Fibroblast of the aortic adventitia (primary cell): ENCODE data around the gene PITPNM3. TPM values are rescaled to one million over a fixed set of nuclear protein-coding genes. Genes with fewer than 3 reads are reported as not detected.

Experiments used
- DNase-seq: peaks from one replicate; pipeline ENCODE4 v3.0.0-alpha.2; 2010; ENCODE audit warnings: low read depth
- H3K4me3 ChIP-seq: 2 replicates; pipeline ENCODE4 v1.5.1; 2011; ENCODE audit warnings: low read depth, mild to moderate bottlenecking, control low read depth, low read length, moderate library complexity
- CTCF ChIP-seq: IDR thresholded peaks from 2 replicates; pipeline ENCODE4 v1.5.1; 2011; ENCODE audit warnings: mild to moderate bottlenecking, low read length, control low read depth, inconsistent platforms; ENCODE audit not compliant: insufficient read depth
- total RNA-seq: library from RNA; depleted of rRNA; stranded (reverse); fragments of >200 nt; gene quantifications from 2 replicates; pipeline ENCODE4 v1.2.3, GENCODE V29; 2012; ENCODE audit warnings: low replicate concordance

Gene PITPNM3
- total RNA-seq, 1 donor, result 1.3 TPM

DNA sequence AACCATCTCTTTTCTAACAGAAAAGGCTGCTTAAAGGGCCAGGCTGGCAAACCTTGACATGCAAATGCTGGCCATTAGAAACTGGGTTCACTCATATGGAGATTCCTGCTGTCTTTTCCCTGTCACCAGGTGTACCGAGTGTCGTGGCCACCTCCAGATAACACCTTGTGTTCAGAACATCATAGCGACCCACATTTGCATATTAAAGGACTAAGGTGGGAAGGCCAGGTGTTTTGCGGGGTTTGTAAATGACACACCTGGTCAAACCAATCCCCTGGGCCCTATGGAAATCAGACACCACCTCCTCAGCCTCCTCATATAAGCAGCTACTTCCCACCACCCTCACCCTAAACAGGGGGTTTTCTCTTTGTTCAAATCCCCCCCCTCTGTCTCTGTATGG lies 118.9 kb downstream of the PITPNM3 start:
- TF ChIP-seq CTCF, result no peak
- H3K4me3 ChIP-seq, result no peak overlapping the region
- no peak for DNase-seq

DNA sequence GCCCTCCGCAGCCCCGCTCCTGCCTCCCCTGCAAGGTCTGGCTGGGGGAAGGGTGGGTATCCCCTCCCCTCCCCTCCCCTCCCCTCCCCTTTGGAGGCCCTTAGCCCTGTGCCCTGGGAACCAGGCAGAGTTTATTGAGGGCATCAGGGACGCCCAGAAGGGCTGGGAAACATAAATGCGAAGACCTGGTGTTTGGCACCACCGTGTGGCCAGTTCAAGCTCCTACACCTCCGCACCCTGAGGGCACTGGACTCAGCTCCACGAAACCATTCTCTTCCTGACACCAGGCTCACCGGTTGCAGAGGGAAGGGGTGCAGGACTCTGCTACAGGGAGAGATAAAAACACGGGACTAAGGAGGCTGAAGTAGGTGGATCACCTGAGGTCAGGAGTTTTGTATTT lies 120.4 kb downstream of the PITPNM3 start:
- TF ChIP-seq CTCF, result peak; percentile 92
- H3K4me3 ChIP-seq, result no peak overlapping the region
- peak; percentile 75 for DNase-seq

GRCh38 chr17:6435051-6435450 lies 121.3 kb downstream of the PITPNM3 start, which contains the start of gene AIPL1:
AIPL1 (minus strand) TSS chr17:6435121; CDS start chr17:6435104, 17 bp downstream.
- no peak for TF ChIP-seq CTCF
- no peak within 1 kb of the TSS for H3K4me3 ChIP-seq
- DNase-seq, result no peak

GRCh38 chr17:6430769-6431168 lies 125.6 kb downstream of the PITPNM3 start:
- H3K4me3 ChIP-seq, result no peak overlapping the region
- peak; percentile 49 for TF ChIP-seq CTCF
- no peak for DNase-seq

- no peak for DNase-seq
- no peak overlapping the region for H3K4me3 ChIP-seq
- TF ChIP-seq CTCF, result no peak
Observed at GRCh38 chr17:6429266-6429665, 127.1 kb downstream of the PITPNM3 start.

- DNase-seq, result no peak
Observed at GRCh38 chr17:6428207-6428965, 128.0 kb downstream of the PITPNM3 start.

More at GRCh38 chr17:6428207-6428965, 128.0 kb downstream of the PITPNM3 start:
- TF ChIP-seq CTCF, result no peak
- H3K4me3 ChIP-seq, result no peak overlapping the region
